GM23248 (cell line): ENCODE measurements around the gene AVL9.

Experiments used
- EZH2 ChIP-seq: fragments of 200-600 bp; sonication (generic); IDR thresholded peaks from 2 replicates; pipeline ENCODE4 v1.6.1; 2018; ENCODE audit warnings: antibody characterized with exemption, mild to moderate bottlenecking; ENCODE audit not compliant: insufficient read depth, poor library complexity, severe bottlenecking
- EZH2phosphoT487 ChIP-seq: fragments of 200-600 bp; sonication (generic); IDR thresholded peaks from 2 replicates; pipeline ENCODE4 v1.6.1; 2018; ENCODE audit warnings: antibody characterized with exemption, moderate library complexity, mild to moderate bottlenecking, low read depth; ENCODE audit not compliant: insufficient read depth

GRCh38 chr7:32494946-32495297 lies 367 bp upstream of the AVL9 start:
- TF ChIP-seq EZH2 (no peak), EZH2phosphoT487 (no peak)
